ENCODE measurements around the gene ARPC4. TPM values are rescaled to one million over a fixed set of nuclear protein-coding genes. Genes with fewer than 3 reads are reported as not detected.

Gene ARPC4
- total and polyA plus RNA-seq, 8 donors: 45.5 to 180 (median 123) TPM

DNA sequence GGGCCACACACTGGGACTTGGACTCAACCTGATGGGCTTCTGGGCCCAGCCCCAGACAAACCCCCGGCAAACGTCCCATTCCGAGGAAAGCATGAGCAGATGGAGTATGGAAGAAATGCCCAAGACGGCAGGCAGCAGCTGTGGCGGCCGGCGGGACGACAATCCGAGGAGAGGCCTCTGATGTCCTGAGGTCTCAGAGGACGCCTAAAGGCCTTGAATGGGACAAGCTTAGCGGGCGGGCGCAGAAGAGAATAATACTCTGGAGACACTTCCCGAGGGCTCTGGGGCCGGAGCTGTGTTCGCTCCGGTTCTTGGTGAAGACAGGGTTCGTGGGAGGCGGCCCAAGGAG lies 43.6 kb upstream of the ARPC4 start:
- DNase-seq: no peak
- no peaks in the 10 kb centered on the region for H3K9me3 ChIP-seq
- peak overlapping the region; percentile 68 to 92 (median 89) for H3K27ac ChIP-seq
- TF ChIP-seq, protein P1, sequence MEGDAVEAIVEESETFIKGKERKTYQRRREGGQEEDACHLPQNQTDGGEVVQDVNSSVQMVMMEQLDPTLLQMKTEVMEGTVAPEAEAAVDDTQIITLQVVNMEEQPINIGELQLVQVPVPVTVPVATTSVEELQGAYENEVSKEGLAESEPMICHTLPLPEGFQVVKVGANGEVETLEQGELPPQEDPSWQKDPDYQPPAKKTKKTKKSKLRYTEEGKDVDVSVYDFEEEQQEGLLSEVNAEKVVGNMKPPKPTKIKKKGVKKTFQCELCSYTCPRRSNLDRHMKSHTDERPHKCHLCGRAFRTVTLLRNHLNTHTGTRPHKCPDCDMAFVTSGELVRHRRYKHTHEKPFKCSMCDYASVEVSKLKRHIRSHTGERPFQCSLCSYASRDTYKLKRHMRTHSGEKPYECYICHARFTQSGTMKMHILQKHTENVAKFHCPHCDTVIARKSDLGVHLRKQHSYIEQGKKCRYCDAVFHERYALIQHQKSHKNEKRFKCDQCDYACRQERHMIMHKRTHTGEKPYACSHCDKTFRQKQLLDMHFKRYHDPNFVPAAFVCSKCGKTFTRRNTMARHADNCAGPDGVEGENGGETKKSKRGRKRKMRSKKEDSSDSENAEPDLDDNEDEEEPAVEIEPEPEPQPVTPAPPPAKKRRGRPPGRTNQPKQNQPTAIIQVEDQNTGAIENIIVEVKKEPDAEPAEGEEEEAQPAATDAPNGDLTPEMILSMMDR (IDR thresholded peaks at IDR 0.05): no peak
- TF ChIP-seq POLR2AphosphoS5 (IDR thresholded peaks at IDR 0.05) (no peak), EP300 (IDR thresholded peaks at IDR 0.05) (no peak), POLR2A (IDR thresholded peaks at IDR 0.05) (no peak)
- H3K4me3 ChIP-seq: peak overlapping the region; percentile 64 to 81 (median 70)
- H3K36me3 ChIP-seq: peaks cover 45 to 71% (median 68%) of the 10 kb centered on the region in 4 donors
- 3 to 14% (median 12%) methylated on average over 18 to 19 of the region's 19 CpGs for WGBS, 5 donors
- H3K27me3 ChIP-seq: no peaks in the 10 kb centered on the region
- intact Hi-C loops (cut with DNase I; ENCODE audit: low total_unique reads): no loop called here
- H3K4me1 ChIP-seq: peaks cover 18 to 36% (median 26%) of the 10 kb centered on the region in 4 donors

DNA sequence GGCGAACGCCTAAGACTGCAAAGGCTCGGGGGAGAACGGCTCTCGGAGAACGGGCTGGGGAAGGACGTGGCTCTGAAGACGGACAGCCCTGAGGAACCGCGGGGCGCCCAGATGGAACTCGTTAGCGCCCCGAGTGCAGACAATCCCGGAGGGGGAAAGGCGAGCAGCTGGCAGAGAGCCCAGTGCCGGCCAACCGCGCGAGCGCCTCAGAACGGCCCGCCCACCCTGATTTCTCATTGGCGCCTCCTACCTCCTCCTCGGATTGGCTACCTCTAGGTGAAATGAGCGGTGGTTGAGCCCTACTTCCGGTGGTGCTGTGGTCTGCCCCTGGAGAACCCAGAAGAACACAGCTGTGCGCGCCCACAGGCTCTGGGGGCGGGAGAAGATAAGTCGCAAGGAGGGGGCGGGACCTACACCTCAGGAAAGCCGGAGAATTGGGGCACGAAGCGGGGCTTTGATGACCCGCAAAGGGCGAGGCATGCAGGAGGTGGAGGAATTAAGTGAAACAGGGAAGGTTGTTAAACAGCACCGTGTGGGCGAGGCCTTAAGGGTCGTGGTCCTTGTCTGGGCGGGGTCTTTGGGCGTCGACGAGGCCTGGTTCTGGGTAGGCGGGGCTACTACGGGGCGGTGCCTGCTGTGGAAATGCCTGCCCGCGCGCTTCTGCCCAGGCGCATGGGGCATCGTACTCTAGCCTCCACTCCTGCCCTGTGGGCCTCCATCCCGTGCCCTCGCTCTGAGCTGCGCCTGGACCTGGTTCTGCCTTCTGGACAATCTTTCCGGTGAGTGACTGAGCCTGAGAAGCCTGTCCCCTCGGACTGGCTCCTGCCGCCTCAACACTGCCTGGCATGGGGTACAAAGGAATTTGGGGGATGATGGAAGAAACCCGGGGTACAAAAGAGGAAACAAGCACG lies 43.0 kb upstream of the ARPC4 start, which contains the start of gene OGG1:
Gene OGG1, plus strand, starts transcription at position 308 of the 911 bp plus-strand sequence. Its CDS starts 335 bp downstream, at position 643.
- intact Hi-C loops (cut with DNase I; ENCODE audit: low total_unique reads): no loop called here
- H3K27ac ChIP-seq: peak within 1 kb of the TSS; percentile 68 to 92 (median 89)
- H3K4me1 ChIP-seq: peaks cover 18 to 41% (median 31%) of the 10 kb centered on the region in 4 donors
- TF ChIP-seq EP300 (IDR thresholded peaks at IDR 0.05): no peak
- no peak for TF ChIP-seq POLR2A (IDR thresholded peaks at IDR 0.05)
- TF ChIP-seq POLR2AphosphoS5 (IDR thresholded peaks at IDR 0.05): peak; percentile 49 to 91 (median 57)
- TF ChIP-seq, protein P1 (IDR thresholded peaks at IDR 0.05): peak in 1 of 7 experiments; percentile 17
- WGBS, 5 donors: 0 to 1% (median 1%) methylated on average over 45 to 60 of the region's 60 CpGs
- H3K36me3 ChIP-seq: peaks cover 39 to 71% (median 68%) of the 10 kb centered on the region in 4 donors
- H3K9me3 ChIP-seq: no peaks in the 10 kb centered on the region
- peak within 1 kb of the TSS; percentile 64 to 81 (median 70) for H3K4me3 ChIP-seq
- peak; percentile 98 to 99 for DNase-seq
- H3K27me3 ChIP-seq: no peaks in the 10 kb centered on the region

DNA sequence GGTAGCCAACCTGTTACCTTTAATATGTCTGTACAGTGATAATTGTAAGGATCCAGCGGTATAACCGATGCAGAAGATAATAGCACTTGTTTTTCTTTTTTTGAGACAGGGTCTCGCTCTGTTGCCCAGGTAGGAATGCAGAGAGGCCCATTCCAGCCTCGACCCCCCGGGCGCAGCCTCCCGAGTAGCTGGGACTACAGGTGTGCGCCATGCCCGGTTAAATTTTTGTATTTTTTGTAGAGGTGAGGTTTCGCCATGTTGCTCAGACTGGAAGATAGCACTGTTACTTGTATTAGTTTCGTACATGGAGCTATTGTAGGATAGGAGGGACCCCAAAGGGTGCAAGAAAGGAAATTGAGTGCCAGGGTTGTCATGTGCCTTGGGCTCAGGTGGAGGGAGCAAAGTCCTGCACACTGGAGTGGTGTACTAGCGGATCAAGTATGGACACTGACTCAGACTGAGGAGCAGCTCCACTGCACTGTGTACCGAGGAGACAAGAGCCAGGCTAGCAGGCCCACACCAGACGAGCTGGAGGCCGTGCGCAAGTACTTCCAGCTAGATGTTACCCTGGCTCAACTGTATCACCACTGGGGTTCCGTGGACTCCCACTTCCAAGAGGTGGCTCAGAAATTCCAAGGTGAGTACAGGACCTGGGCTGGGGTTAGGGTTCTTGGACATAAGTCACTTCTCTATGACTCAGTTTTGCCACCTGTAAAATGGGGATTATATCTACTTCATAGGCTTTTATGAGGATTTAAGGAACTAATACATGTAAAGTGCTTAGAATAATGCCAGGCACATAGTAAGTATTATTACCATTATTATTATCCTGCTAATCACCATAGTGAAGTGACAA lies 42.1 kb upstream of the ARPC4 start:
- H3K4me3 ChIP-seq: peak overlapping the region; percentile 64 to 81 (median 70)
- intact Hi-C loops (cut with DNase I; ENCODE audit: low total_unique reads): no loop called here
- TF ChIP-seq, protein P1 (IDR thresholded peaks at IDR 0.05): no peak
- TF ChIP-seq POLR2AphosphoS5 (IDR thresholded peaks at IDR 0.05): no peak
- no peak for TF ChIP-seq POLR2A (IDR thresholded peaks at IDR 0.05)
- TF ChIP-seq EP300 (IDR thresholded peaks at IDR 0.05): no peak
- H3K4me1 ChIP-seq: peaks cover 18 to 48% (median 36%) of the 10 kb centered on the region in 4 donors
- no peaks in the 10 kb centered on the region for H3K9me3 ChIP-seq
- peaks cover 31 to 71% (median 67%) of the 10 kb centered on the region in 4 donors for H3K36me3 ChIP-seq
- H3K27ac ChIP-seq: peak overlapping the region; percentile 68 to 92 (median 89)
- H3K27me3 ChIP-seq: no peaks in the 10 kb centered on the region
- 29 to 34% (median 31%) methylated on average over 16 to 17 of the region's 17 CpGs for WGBS, 5 donors
- peak in 1 of 2 donors; percentile 42 for DNase-seq

DNA sequence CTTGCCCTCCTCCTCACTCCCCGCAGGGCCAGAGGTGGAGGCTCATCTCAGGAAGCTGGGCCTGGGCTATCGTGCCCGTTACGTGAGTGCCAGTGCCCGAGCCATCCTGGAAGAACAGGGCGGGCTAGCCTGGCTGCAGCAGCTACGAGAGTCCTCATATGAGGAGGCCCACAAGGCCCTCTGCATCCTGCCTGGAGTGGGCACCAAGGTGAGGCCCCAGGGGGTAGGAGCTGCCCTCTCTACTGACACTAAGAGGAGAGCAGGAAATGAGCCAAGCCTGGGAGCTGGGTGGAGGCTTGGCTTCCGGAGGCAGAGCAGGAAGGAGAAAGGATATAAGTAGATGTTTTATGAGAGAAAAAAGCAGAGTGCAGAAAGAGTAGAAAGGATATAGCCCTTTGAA lies 38.2 kb upstream of the ARPC4 start:
- TF ChIP-seq POLR2AphosphoS5 (IDR thresholded peaks at IDR 0.05): no peak
- TF ChIP-seq, protein P1 (IDR thresholded peaks at IDR 0.05): no peak
- no peak for TF ChIP-seq EP300 (IDR thresholded peaks at IDR 0.05)
- no peak for TF ChIP-seq POLR2A (IDR thresholded peaks at IDR 0.05)
- H3K4me1 ChIP-seq: peaks cover 12 to 35% (median 29%) of the 10 kb centered on the region in 4 donors
- H3K27me3 ChIP-seq: no peaks in the 10 kb centered on the region
- no peak for DNase-seq
- H3K27ac ChIP-seq: peak overlapping the region in 4 of 5 donors; percentile 2 to 50 (median 35)
- intact Hi-C loops (cut with DNase I; ENCODE audit: low total_unique reads): no loop called here
- peaks cover 51 to 81% (median 77%) of the 10 kb centered on the region in 4 donors for H3K36me3 ChIP-seq
- no peaks in the 10 kb centered on the region for H3K9me3 ChIP-seq
- 50 to 79% (median 74%) methylated on average over 7 to 8 of the region's 8 CpGs for WGBS, 5 donors
- no peak overlapping the region for H3K4me3 ChIP-seq
